ENCODE data around the gene GK2. TPM values are rescaled to one million over a fixed set of nuclear protein-coding genes. Genes with fewer than 3 reads are reported as not detected.

GK2 gene
- total and polyA plus RNA-seq, 4 donors: not detected

- DNase-seq (peak in 1 of 3 donors; percentile 4), ATAC-seq (ENCODE audit: insufficient read depth, low FRiP score) (no peak)
- Histone ChIP-seq H3K4me3 (no peak overlapping the region), H3K9ac (ENCODE audit: insufficient read depth in 1 of 2, low read length in 2 of 2) (no peak overlapping the region), H3K27ac (ENCODE audit: low read depth in 1 of 2, low read length in 1 of 2) (no peak overlapping the region), H3K27me3 (ENCODE audit: control insufficient read depth in 3 of 3, insufficient read depth in 3 of 3, low read length in 2 of 3) (no peaks in the 10 kb centered on the region), H3K36me3 (ENCODE audit: control insufficient read depth in 4 of 4, insufficient read depth in 4 of 4, low read length in 4 of 4) (no peaks in the 10 kb centered on the region), H3K4me1 (ENCODE audit: control insufficient read depth in 5 of 5, insufficient read depth in 5 of 5, low read length in 5 of 5) (peaks cover 0 to 3% (median 0%) of the 10 kb centered on the region in 5 donors), H3K9me3 (ENCODE audit: control insufficient read depth in 4 of 4, insufficient read depth in 3 of 4, low read length in 3 of 4) (no peaks in the 10 kb centered on the region)
- WGBS, 2 donors: 69 to 81% methylated on average over 2 of the region's 2 CpGs
- no peak for TF ChIP-seq CTCF (IDR thresholded peaks at IDR 0.05; ENCODE audit: control extremely low read depth, extremely low read depth)
These were observed 12.2 kb downstream of the GK2 start for GRCh38 chr4:79395841-79396240.

GRCh38 chr4:79390890-79391289 lies 17.1 kb downstream of the GK2 start:
- ATAC-seq (ENCODE audit: insufficient read depth, low FRiP score) (no peak), DNase-seq (no peak)
- TF ChIP-seq CTCF (IDR thresholded peaks at IDR 0.05; ENCODE audit: control extremely low read depth, extremely low read depth): no peak
- no peaks in the 10 kb centered on the region for H3K4me1 ChIP-seq (ENCODE audit: control insufficient read depth in 5 of 5, insufficient read depth in 5 of 5, low read length in 5 of 5)
- 78 to 90% methylated on average over 3 of the region's 3 CpGs for WGBS, 2 donors
- no peak overlapping the region for H3K4me3 ChIP-seq
- no peaks in the 10 kb centered on the region for H3K9me3 ChIP-seq (ENCODE audit: control insufficient read depth in 4 of 4, insufficient read depth in 3 of 4, low read length in 3 of 4)
- H3K9ac ChIP-seq (ENCODE audit: insufficient read depth in 1 of 2, low read length in 2 of 2): no peak overlapping the region
- H3K27me3 ChIP-seq (ENCODE audit: control insufficient read depth in 3 of 3, insufficient read depth in 3 of 3, low read length in 2 of 3): no peaks in the 10 kb centered on the region
- H3K27ac ChIP-seq (ENCODE audit: low read depth in 1 of 2, low read length in 1 of 2): no peak overlapping the region
- no peaks in the 10 kb centered on the region for H3K36me3 ChIP-seq (ENCODE audit: control insufficient read depth in 4 of 4, insufficient read depth in 4 of 4, low read length in 4 of 4)

- Histone ChIP-seq H3K27me3 (ENCODE audit: control insufficient read depth in 3 of 3, insufficient read depth in 3 of 3, low read length in 2 of 3) (no peaks in the 10 kb centered on the region), H3K4me1 (ENCODE audit: control insufficient read depth in 5 of 5, insufficient read depth in 5 of 5, low read length in 5 of 5) (no peaks in the 10 kb centered on the region), H3K4me3 (no peak overlapping the region), H3K27ac (ENCODE audit: low read depth in 1 of 2, low read length in 1 of 2) (no peak overlapping the region), H3K9ac (ENCODE audit: insufficient read depth in 1 of 2, low read length in 2 of 2) (no peak overlapping the region), H3K36me3 (ENCODE audit: control insufficient read depth in 4 of 4, insufficient read depth in 4 of 4, low read length in 4 of 4) (no peaks in the 10 kb centered on the region), H3K9me3 (ENCODE audit: control insufficient read depth in 4 of 4, insufficient read depth in 3 of 4, low read length in 3 of 4) (no peaks in the 10 kb centered on the region)
- TF ChIP-seq CTCF (IDR thresholded peaks at IDR 0.05; ENCODE audit: control extremely low read depth, extremely low read depth): no peak
- ATAC-seq (ENCODE audit: insufficient read depth, low FRiP score) (no peak), DNase-seq (no peak)
- 60 to 74% methylated on average over 4 of the region's 4 CpGs for WGBS, 2 donors
These were observed 22.4 kb downstream of the GK2 start for GRCh38 chr4:79385641-79386040.

GRCh38 chr4:79381161-79381560 lies 26.9 kb downstream of the GK2 start:
- H3K4me3 ChIP-seq: no peak overlapping the region
- H3K4me1 ChIP-seq (ENCODE audit: control insufficient read depth in 5 of 5, insufficient read depth in 5 of 5, low read length in 5 of 5): no peaks in the 10 kb centered on the region
- ATAC-seq (ENCODE audit: insufficient read depth, low FRiP score) (no peak), DNase-seq (no peak)
- 38 to 50% methylated on average over 1 of the region's 1 CpG for WGBS, 2 donors
- H3K27ac ChIP-seq (ENCODE audit: low read depth in 1 of 2, low read length in 1 of 2): no peak overlapping the region
- H3K27me3 ChIP-seq (ENCODE audit: control insufficient read depth in 3 of 3, insufficient read depth in 3 of 3, low read length in 2 of 3): no peaks in the 10 kb centered on the region
- H3K9me3 ChIP-seq (ENCODE audit: control insufficient read depth in 4 of 4, insufficient read depth in 3 of 4, low read length in 3 of 4): peaks cover 0 to 2% (median 0%) of the 10 kb centered on the region in 4 donors
- TF ChIP-seq CTCF (IDR thresholded peaks at IDR 0.05; ENCODE audit: control extremely low read depth, extremely low read depth): no peak
- H3K36me3 ChIP-seq (ENCODE audit: control insufficient read depth in 4 of 4, insufficient read depth in 4 of 4, low read length in 4 of 4): no peaks in the 10 kb centered on the region
- H3K9ac ChIP-seq (ENCODE audit: insufficient read depth in 1 of 2, low read length in 2 of 2): no peak overlapping the region

Data from lung (tissue), 12 donors.